ENCODE results near the gene TLE1. TPM values are rescaled to one million over a fixed set of nuclear protein-coding genes. Genes with fewer than 3 reads are reported as not detected.
"Not testable (repeated sequence)": the region's sequence is repeated elsewhere in the genome, so short reads cannot be mapped to it uniquely, and the experiment has no call there.

Gene TLE1
- total RNA-seq, 3 donors from 2014 or later: 42.9 to 51.8 (median 47.3) TPM

DNA sequence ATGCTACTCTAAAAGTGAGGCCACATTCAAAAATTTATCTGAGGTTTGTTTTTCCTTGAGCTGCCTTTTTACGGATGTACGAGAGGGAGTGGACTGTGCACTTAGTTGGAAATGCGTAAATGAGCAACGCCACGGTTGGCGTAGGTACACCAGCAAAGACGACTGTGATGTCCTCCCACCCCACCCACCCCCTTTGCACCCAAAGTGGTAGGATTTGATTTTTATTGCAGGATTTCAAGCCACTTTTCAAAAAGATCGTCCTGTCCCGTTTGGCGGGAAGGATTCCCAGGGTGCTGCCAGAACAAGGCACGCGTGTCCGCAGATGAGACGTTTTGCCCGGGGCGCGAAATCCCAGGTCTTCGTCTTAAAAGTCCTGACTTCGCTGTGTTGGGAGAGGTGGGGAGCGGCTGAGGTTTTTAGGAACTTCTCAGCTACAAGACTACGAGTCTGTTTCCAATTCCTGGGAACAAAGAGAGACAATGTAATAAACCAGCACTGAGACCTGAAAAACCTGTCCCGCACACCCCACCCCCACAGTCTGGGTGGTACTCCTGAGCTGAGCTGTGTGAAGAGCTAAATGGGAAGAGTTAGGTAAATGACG lies 1.0 kb upstream of the TLE1 start:
- TF ChIP-seq, protein P1, sequence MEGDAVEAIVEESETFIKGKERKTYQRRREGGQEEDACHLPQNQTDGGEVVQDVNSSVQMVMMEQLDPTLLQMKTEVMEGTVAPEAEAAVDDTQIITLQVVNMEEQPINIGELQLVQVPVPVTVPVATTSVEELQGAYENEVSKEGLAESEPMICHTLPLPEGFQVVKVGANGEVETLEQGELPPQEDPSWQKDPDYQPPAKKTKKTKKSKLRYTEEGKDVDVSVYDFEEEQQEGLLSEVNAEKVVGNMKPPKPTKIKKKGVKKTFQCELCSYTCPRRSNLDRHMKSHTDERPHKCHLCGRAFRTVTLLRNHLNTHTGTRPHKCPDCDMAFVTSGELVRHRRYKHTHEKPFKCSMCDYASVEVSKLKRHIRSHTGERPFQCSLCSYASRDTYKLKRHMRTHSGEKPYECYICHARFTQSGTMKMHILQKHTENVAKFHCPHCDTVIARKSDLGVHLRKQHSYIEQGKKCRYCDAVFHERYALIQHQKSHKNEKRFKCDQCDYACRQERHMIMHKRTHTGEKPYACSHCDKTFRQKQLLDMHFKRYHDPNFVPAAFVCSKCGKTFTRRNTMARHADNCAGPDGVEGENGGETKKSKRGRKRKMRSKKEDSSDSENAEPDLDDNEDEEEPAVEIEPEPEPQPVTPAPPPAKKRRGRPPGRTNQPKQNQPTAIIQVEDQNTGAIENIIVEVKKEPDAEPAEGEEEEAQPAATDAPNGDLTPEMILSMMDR (IDR thresholded peaks at IDR 0.05): no peak
- H3K36me3 ChIP-seq (ENCODE audit: low read depth): no peaks in the 10 kb centered on the region
- intact Hi-C loops (cut with DNase I, micrococcal nuclease): no loop called here
- H3K4me1 ChIP-seq (ENCODE audit: low read depth): peaks cover 16% of the 10 kb centered on the region
- no peaks in the 10 kb centered on the region for H3K9me3 ChIP-seq
- peak; percentile 4 for ATAC-seq
- DNase-seq: peak; percentile 78 to 90 (median 80)
- H3K4me3 ChIP-seq: peak overlapping the region; percentile 52

DNA sequence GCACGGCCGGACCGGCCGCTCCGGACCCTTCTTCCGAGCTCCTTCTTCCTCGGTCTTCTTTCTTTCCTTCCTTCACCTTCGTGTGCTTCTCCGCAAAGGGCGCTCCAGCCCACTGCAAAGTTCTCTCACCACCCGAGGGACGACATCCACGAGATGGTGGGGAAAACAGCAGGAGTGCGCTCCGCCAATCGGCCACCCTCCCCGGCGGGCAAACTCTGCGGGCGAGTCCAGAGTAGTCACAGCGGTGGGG lies 329 bp downstream of the TLE1 start:
- H3K9me3 ChIP-seq; H3K36me3 ChIP-seq (ENCODE audit: low read depth); DNase-seq; ATAC-seq: not testable (repeated sequence)
- Histone ChIP-seq H3K4me3 (peak overlapping the region; percentile 52), H3K4me1 (ENCODE audit: low read depth) (peaks cover 22% of the 10 kb centered on the region)
- intact Hi-C loops (cut with DNase I, micrococcal nuclease): loop anchor here (5.0 to 10.0 kb wide), 2 partner anchors 97 to 164 kb away; no protein-coding TSS in a partner anchor

DNA sequence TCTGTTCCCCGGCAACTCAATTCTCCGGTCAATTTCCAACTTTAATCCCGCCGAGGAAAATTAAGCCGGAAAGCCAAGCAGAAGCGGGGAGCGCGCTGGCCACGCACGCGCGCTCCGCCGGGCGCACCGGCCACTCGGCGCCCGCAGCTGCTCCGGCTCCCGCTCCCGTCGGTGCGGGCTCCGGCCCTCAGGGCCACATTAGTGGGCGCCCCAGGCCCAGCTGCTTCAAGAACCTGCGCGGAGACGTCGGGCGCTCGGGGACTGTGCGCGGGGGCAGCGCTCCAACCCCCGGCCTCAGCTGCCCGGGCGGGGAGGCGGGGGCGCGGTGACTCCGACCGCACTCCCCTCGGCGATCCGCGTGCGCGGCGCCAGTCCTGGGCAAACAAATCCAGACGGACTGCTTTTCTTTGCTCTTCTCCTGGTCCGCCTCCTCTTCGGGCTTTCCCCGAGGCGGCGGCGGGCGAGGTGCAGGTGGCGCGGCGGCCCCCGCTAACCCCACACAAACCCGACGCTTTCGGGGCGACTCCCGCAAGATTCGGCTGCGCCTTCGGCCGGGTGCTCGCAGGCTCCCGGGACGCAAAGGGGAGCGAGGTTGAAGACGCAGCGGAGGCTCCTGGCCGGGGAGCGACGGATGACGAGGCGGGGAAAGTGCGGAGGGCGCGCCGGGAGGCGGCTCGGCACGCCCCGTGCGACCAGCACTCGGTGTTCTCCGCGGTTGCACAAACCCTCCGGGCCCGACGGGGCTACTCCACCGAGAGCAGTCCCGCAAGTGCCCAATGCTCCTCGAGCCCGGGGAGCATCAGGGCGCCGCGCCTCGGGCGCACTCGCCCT lies 870 bp downstream of the TLE1 start:
- not testable (repeated sequence) for H3K36me3 ChIP-seq (ENCODE audit: low read depth); H3K9me3 ChIP-seq
- DNase-seq (peak; percentile 57 to 83 (median 80)), ATAC-seq (peak; percentile 54)
- intact Hi-C loops (cut with DNase I, micrococcal nuclease): loop anchor here (5.0 to 10.0 kb wide), 2 partner anchors 96 to 164 kb away; no protein-coding TSS in a partner anchor
- H3K4me1 ChIP-seq (ENCODE audit: low read depth): peaks cover 27% of the 10 kb centered on the region
- peak overlapping the region; percentile 52 for H3K4me3 ChIP-seq

DNA sequence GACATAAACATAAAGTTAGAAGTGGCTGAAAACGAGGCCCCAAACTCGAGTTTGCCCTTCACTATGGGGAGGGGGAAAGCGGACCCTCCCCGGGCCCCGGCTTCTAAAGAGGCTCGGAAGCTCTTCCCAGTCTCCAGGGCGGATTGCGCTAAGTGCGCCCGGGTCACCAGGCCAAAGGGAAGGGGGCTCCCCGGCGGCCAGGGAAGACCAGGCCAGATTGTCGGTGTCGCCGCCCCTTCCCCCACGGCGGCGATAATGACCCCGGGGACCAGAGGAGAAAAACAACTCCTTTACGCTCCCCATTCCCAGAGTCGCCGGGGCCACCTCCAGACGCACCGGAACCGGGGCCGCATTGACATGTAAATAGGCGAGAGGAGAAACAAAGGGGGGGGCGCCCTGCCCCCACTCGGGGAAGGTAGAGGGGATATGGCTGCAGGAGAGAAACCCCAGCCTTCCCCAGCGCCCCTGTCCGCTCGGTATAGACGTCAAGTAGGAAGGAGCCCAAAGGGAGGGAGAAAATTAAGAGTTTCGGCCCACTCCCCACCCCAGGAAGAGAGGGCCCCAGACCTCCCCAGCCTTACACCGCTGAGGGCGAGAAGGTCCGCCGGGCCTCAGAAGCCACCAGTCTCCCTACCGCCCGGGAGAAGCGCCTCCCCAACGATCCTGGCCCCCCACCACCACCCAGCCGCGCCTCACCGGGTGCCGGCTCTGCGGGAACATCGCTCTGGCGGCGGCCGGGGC lies 1.7 kb downstream of the TLE1 start:
- Histone ChIP-seq H3K4me3 (peak overlapping the region; percentile 52), H3K4me1 (ENCODE audit: low read depth) (peaks cover 33% of the 10 kb centered on the region), H3K9me3 (no peaks in the 10 kb centered on the region), H3K36me3 (ENCODE audit: low read depth) (no peaks in the 10 kb centered on the region)
- DNase-seq (peak; percentile 68 to 78 (median 78)), ATAC-seq (no peak)
- intact Hi-C loops (cut with DNase I, micrococcal nuclease): loop anchor here (2.0 to 10.0 kb wide), 3 partner anchors 95 to 165 kb away; no protein-coding TSS in a partner anchor
- TF ChIP-seq, protein P1 (IDR thresholded peaks at IDR 0.05): no peak

DNA sequence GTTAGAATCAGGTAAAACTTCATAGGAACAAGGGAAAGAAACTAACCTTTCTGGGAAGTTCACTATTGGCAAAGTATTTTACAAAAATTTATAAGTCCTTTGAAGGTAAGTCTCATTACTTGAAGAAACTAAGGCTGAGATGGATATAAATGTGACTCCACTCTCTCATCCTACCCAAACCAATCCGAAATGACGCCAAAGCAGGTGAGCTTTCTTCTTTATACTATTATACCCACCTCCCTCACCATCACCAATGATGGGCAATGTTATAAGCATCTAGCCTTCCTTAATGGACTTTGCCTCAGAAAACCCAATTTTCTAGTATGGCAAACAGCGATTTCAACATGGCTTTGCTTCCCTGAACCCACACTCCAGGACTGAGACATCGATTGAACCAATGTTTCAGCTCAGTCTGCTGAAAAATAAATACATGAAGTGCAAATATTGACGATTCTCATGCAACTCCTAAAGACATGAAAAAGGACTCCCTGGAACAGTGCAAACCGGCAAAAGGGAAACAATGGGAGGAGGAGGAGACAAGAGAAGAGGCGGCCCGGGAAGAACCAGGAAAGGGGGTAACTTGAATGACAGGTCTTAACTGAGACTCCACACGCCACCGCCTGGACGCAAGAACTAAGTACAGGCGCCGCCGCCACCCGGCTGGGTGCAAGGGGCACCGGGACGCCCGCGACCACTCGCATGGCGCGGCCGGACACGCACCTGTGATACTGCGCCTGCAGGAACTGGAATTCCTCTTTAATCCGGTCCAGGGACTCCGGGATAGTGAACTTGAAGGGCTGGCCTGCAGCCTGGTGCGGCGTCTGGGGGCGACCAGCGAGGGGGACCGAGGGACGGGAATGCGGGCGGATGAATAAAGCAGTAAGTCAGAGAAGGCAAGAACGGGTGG lies 2.5 kb downstream of the TLE1 start:
- Histone ChIP-seq H3K4me1 (ENCODE audit: low read depth) (peaks cover 38% of the 10 kb centered on the region), H3K4me3 (peak overlapping the region; percentile 52), H3K9me3 (no peaks in the 10 kb centered on the region), H3K36me3 (ENCODE audit: low read depth) (no peaks in the 10 kb centered on the region)
- ATAC-seq (peak; percentile 52), DNase-seq (peak; percentile 87 to 90 (median 88))
- TF ChIP-seq, protein P1 (IDR thresholded peaks at IDR 0.05): peak; percentile 71
- intact Hi-C loops (cut with DNase I, micrococcal nuclease): loop anchor here (2.0 to 10.0 kb wide), 3 partner anchors 95 to 164 kb away; no protein-coding TSS in a partner anchor
